WTC11 (cell line): ENCODE measurements around the gene GSTO2. TPM values are rescaled to one million over a fixed set of nuclear protein-coding genes. Genes with fewer than 3 reads are reported as not detected.

ENCODE experiments used
- ATAC-seq: fragments of 200-7000 bp; cut with Tn5 transposase; 2 replicates; pipeline ENCODE4 v1.10.0; 2021; ENCODE audit warnings: mild to moderate bottlenecking, moderate library complexity
- Bru-seq: library from RNA; stranded (reverse); fragments of 400-500 nt; gene quantifications from one replicate; lab custom pipeline; 2021; lab: Mats Ljungman, UMichigan
- CTCF ChIA-PET: fragments of 300-600 bp; sonication (Branson Sonifier 250); formaldehyde crosslinking; loops from one replicate; lab custom pipeline; 2021; ENCODE audit warnings: antibody characterized with exemption; lab: Charles Lee
- POLR2A ChIA-PET: fragments of 350-600 bp; sonication (Branson Sonifier 250); formaldehyde crosslinking; loops from one replicate; lab custom pipeline; 2021; ENCODE audit warnings: antibody characterized with exemption; lab: Charles Lee
- DNase-seq: peaks from one replicate; pipeline ENCODE4 v3.0.0; 2021; ENCODE audit warnings: low spot score
- H3K27ac Mint-ChIP-seq: 2 replicates; pipeline ENCODE4 v1.8.0; 2021; ENCODE audit warnings: mixed read lengths
- H3K27me3 Mint-ChIP-seq: 2 replicates; pipeline ENCODE4 v1.8.0; 2021; ENCODE audit warnings: low read depth, mild to moderate bottlenecking, moderate library complexity, mixed read lengths
- H3K36me3 Mint-ChIP-seq: 2 replicates; pipeline ENCODE4 v1.8.0; 2021; ENCODE audit warnings: mixed read lengths
- H3K4me1 Mint-ChIP-seq: 2 replicates; pipeline ENCODE4 v1.8.0; 2022; ENCODE audit warnings: mixed read lengths
- H3K4me3 Mint-ChIP-seq: 2 replicates; pipeline ENCODE4 v1.8.0; 2021; ENCODE audit warnings: mild to moderate bottlenecking, moderate library complexity, mixed read lengths
- H3K9me3 Mint-ChIP-seq: 2 replicates; pipeline ENCODE4 v1.8.0; 2021; ENCODE audit warnings: mixed read lengths
- AFF4 ChIP-seq: sonication (generic); formaldehyde crosslinking; IDR thresholded peaks from 2 replicates; pipeline ENCODE4 v1.8.1; 2023; ENCODE audit warnings: mild to moderate bottlenecking, missing genetic modification reagents, borderline replicate concordance
- AR ChIP-seq: fragments of 250-450 bp; sonication (Bioruptor Pico); IDR thresholded peaks from 2 replicates; pipeline ENCODE4 v1.9.0; 2021; ENCODE audit warnings: mild to moderate bottlenecking
- E2F1 ChIP-seq: sonication (generic); formaldehyde crosslinking; IDR thresholded peaks from 2 replicates; pipeline ENCODE4 v1.8.0; 2022; ENCODE audit warnings: mild to moderate bottlenecking, missing genetic modification reagents
- E2F5 ChIP-seq: sonication (generic); formaldehyde crosslinking; IDR thresholded peaks from 2 replicates; pipeline ENCODE4 v1.8.1; 2022; ENCODE audit warnings: mild to moderate bottlenecking, moderate library complexity, missing genetic modification reagents
- FOXK1 ChIP-seq: sonication (generic); formaldehyde crosslinking; IDR thresholded peaks from 2 replicates; pipeline ENCODE4 v1.8.0; 2022; ENCODE audit warnings: mild to moderate bottlenecking, moderate library complexity, missing genetic modification reagents
- FOXP1 ChIP-seq: sonication (generic); formaldehyde crosslinking; IDR thresholded peaks from 2 replicates; pipeline ENCODE4 v1.8.0; 2022; ENCODE audit warnings: missing genetic modification reagents, mild to moderate bottlenecking, moderate library complexity, borderline replicate concordance
- HMGXB4 ChIP-seq: sonication (generic); formaldehyde crosslinking; IDR thresholded peaks from 2 replicates; pipeline ENCODE4 v1.8.1; 2023; ENCODE audit warnings: mild to moderate bottlenecking, moderate library complexity, missing genetic modification reagents
- IRF1 ChIP-seq: sonication (generic); formaldehyde crosslinking; IDR thresholded peaks from 2 replicates; pipeline ENCODE4 v1.8.0; 2023; ENCODE audit warnings: missing genetic modification reagents
- JUN ChIP-seq: sonication (generic); formaldehyde crosslinking; IDR thresholded peaks from 2 replicates; pipeline ENCODE4 v1.8.0; 2023; ENCODE audit warnings: mild to moderate bottlenecking, missing genetic modification reagents
- MAX ChIP-seq: sonication (generic); formaldehyde crosslinking; IDR thresholded peaks from 2 replicates; pipeline ENCODE4 v1.8.0; 2022; ENCODE audit warnings: mild to moderate bottlenecking, missing genetic modification reagents
- NFATC4 ChIP-seq: fragments of 250-450 bp; sonication (Bioruptor Pico); IDR thresholded peaks from 2 replicates; pipeline ENCODE4 v1.9.0; 2021; ENCODE audit warnings: mild to moderate bottlenecking
- NFYB ChIP-seq: sonication (generic); formaldehyde crosslinking; conservative IDR thresholded peaks from 2 replicates; pipeline ENCODE4 v1.8.0; 2022; ENCODE audit warnings: low read depth, missing genetic modification reagents
- RORB ChIP-seq: fragments of 250-450 bp; sonication (Bioruptor Pico); IDR thresholded peaks from 2 replicates; pipeline ENCODE4 v1.9.0; 2021; ENCODE audit warnings: mild to moderate bottlenecking
- SMAD3 ChIP-seq: sonication (generic); formaldehyde crosslinking; IDR thresholded peaks from 2 replicates; pipeline ENCODE4 v1.8.0; 2022; ENCODE audit warnings: missing genetic modification reagents, mild to moderate bottlenecking, borderline replicate concordance
- TEAD4 ChIP-seq: sonication (generic); formaldehyde crosslinking; IDR thresholded peaks from 2 replicates; pipeline ENCODE4 v1.8.0; 2022; ENCODE audit warnings: mild to moderate bottlenecking, missing genetic modification reagents
- USF2 ChIP-seq: sonication (generic); formaldehyde crosslinking; IDR thresholded peaks from 2 replicates; pipeline ENCODE4 v1.8.1; 2023; ENCODE audit warnings: mild to moderate bottlenecking, missing genetic modification reagents, moderate library complexity
- ZNF138 ChIP-seq: sonication (generic); formaldehyde crosslinking; conservative IDR thresholded peaks from 2 replicates; pipeline ENCODE4 v1.8.1; 2022; ENCODE audit warnings: mild to moderate bottlenecking, moderate library complexity, missing genetic modification reagents
- ZNF232 ChIP-seq: sonication (generic); formaldehyde crosslinking; IDR thresholded peaks from 2 replicates; pipeline ENCODE4 v1.8.0; 2022; ENCODE audit warnings: mild to moderate bottlenecking, missing genetic modification reagents
- ZNF416 ChIP-seq: fragments of 250-450 bp; sonication (Bioruptor Pico); IDR thresholded peaks from 2 replicates; pipeline ENCODE4 v1.9.0; 2021; ENCODE audit warnings: mild to moderate bottlenecking, inconsistent platforms
- ZNF671 ChIP-seq: fragments of 250-450 bp; sonication (Bioruptor Pico); IDR thresholded peaks from 2 replicates; pipeline ENCODE4 v1.8.0; 2021; ENCODE audit warnings: mild to moderate bottlenecking
- long read RNA-seq, 3 experiments: library from RNA in 1 of 3; library from capped mRNA in 1 of 3; library from polyadenylated mRNA in 1 of 3; unstranded in 2 of 3; stranded (forward) in 1 of 3; transcript quantifications; one replicate each; pipeline ENCODE4 v2.0.0, GENCODE V29; 2021
- total RNA-seq: library from RNA; stranded (reverse); gene quantifications from 3 replicates; pipeline ENCODE4 v1.2.3, GENCODE V29; 2021

The GSTO2 gene
- total RNA-seq (10.7 to 18.7 TPM (median 17.6 TPM) in 3 replicates), Bru-seq, nascent RNA (percentile 72 among the genes with signal in this experiment)
- long read RNA-seq, experiment 1, full-length matches to known transcripts: 2 of 21 reads
- long read RNA-seq, experiment 1, partial matches to known transcripts: 13 of 21 reads
- long read RNA-seq, experiment 1, other reads (novel, unspliced or antisense): 6 of 21 reads
- long read RNA-seq, experiment 2, full-length matches to known transcripts: 13 of 28 reads
- long read RNA-seq, experiment 2, partial matches to known transcripts: 11 of 28 reads
- long read RNA-seq, experiment 2, other reads (novel, unspliced or antisense): 4 of 28 reads
- long read RNA-seq, experiment 3, full-length matches to known transcripts: 3 of 12 reads
- long read RNA-seq, experiment 3, partial matches to known transcripts: 7 of 12 reads
- long read RNA-seq, experiment 3, other reads (novel, unspliced or antisense): 2 of 12 reads

- ChIA-PET POLR2A (interaction anchor here (0.9 to 1.6 kb wide), 4 partner anchors 13 to 147 kb away, joined by 3 to 6 read pairs (median 4); partner anchors contain the start of genes CFAP58 and SFR1), CTCF (interaction anchor here (0.7 to 1.9 kb wide), 6 partner anchors 14 to 241 kb away, joined by 3 to 11 read pairs (median 4); partner anchors contain the start of genes CFAP58 and GSTO1)
- H3K36me3 Mint-ChIP-seq: peaks cover 34% of the 10 kb centered on the region
- H3K9me3 Mint-ChIP-seq: no peaks in the 10 kb centered on the region
- H3K27me3 Mint-ChIP-seq: no peaks in the 10 kb centered on the region
- ATAC-seq (peak; percentile 99), DNase-seq (peak; percentile 99)
- H3K27ac Mint-ChIP-seq: peak within 1 kb of the TSS; percentile 94
- H3K4me3 Mint-ChIP-seq: peak within 1 kb of the TSS; percentile 96
- peaks cover 11% of the 10 kb centered on the region for H3K4me1 Mint-ChIP-seq
- TF ChIP-seq AFF4 (CRISPR knock-in tag): peak; percentile 92
- TF ChIP-seq RORB (CRISPR knock-in tag): 0 out of 2 replicates have a peak, but pooled peaks have one; percentile 16
- TF ChIP-seq E2F1 (CRISPR knock-in tag): peak; percentile 54; the same call in 1 of the 2 replicates
- TF ChIP-seq NFATC4: peak; percentile 53; the same call in 1 of the 2 replicates
- TF ChIP-seq USF2 (CRISPR knock-in tag): peak; percentile 96
- TF ChIP-seq MAX (CRISPR knock-in tag): peak; percentile 74; the same call in 1 of the 2 replicates
- peak; percentile 50; the same call in 1 of the 2 replicates for TF ChIP-seq ZNF232
- no peak for TF ChIP-seq E2F5 (CRISPR knock-in tag)
- TF ChIP-seq ZNF138 (CRISPR knock-in tag): no peak
- peak; percentile 74; the same call in 1 of the 2 replicates for TF ChIP-seq ZNF416 (CRISPR knock-in tag)
- TF ChIP-seq HMGXB4 (CRISPR knock-in tag): peak; percentile 90; the same call in 1 of the 2 replicates
- peak; percentile 27; the same call in 1 of the 2 replicates for TF ChIP-seq FOXP1 (CRISPR knock-in tag)
- no peak; the same call in 1 of the 2 replicates for TF ChIP-seq ZNF671 (CRISPR knock-in tag)
- TF ChIP-seq JUN (CRISPR knock-in tag): no peak
- TF ChIP-seq NFYB (CRISPR knock-in tag): peak; percentile 84
- TF ChIP-seq FOXK1 (CRISPR knock-in tag): 0 out of 2 replicates have a peak, but pooled peaks have one; percentile 44
- 0 out of 2 replicates have a peak, but pooled peaks have one; percentile 22 for TF ChIP-seq SMAD3 (CRISPR knock-in tag)
- TF ChIP-seq AR (CRISPR knock-in tag): 0 out of 2 replicates have a peak, but pooled peaks have one; percentile 17
- 0 out of 2 replicates have a peak, but pooled peaks have one; percentile 61 for TF ChIP-seq TEAD4
- TF ChIP-seq IRF1 (CRISPR knock-in tag): no peak
Measured at GRCh38 chr10:104268713-104269645, at the start of gene GSTO2. TSS of gene GSTO2 (plus strand) at chr10:104269184. CDS start at chr10:104274916, 5,732 bp downstream.
